HEK293 (cell line): Measurements from ENCODE around the gene BHLHE23.

Experiments used
- MYNN ChIP-seq: fragments of 450-650 bp; formaldehyde crosslinking; IDR thresholded peaks from 2 replicates; pipeline ENCODE4 v1.5.1; 2016; ENCODE audit warnings: missing biosample characterization, missing genetic modification characterization, borderline replicate concordance
- YY2 ChIP-seq: fragments of 450-650 bp; formaldehyde crosslinking; IDR thresholded peaks from 2 replicates; pipeline ENCODE4 v1.5.1; 2016; ENCODE audit warnings: missing biosample characterization, missing genetic modification characterization
- ZBTB1 ChIP-seq: fragments of 450-650 bp; formaldehyde crosslinking; IDR thresholded peaks from 2 replicates; pipeline ENCODE4 v1.5.1; 2016; ENCODE audit warnings: missing biosample characterization, missing genetic modification characterization
- ZNF133 ChIP-seq: fragments of 450-650 bp; formaldehyde crosslinking; IDR thresholded peaks from 2 replicates; pipeline ENCODE4 v1.5.1; 2016; ENCODE audit warnings: missing biosample characterization, missing genetic modification characterization
- ZNF239 ChIP-seq: fragments of 450-650 bp; formaldehyde crosslinking; IDR thresholded peaks from 2 replicates; pipeline ENCODE4 v1.5.1; 2016; ENCODE audit warnings: missing biosample characterization, missing genetic modification characterization
- ZNF324 ChIP-seq: fragments of 450-650 bp; formaldehyde crosslinking; IDR thresholded peaks from 2 replicates; pipeline ENCODE4 v1.5.1; 2016; ENCODE audit warnings: missing biosample characterization, missing genetic modification characterization
- ZNF549 ChIP-seq: fragments of 450-650 bp; IDR thresholded peaks from 2 replicates; pipeline ENCODE4 v1.5.1; 2018; ENCODE audit warnings: missing biosample characterization, missing genetic modification characterization, mild to moderate bottlenecking, inconsistent platforms, moderate library complexity
- ZNF677 ChIP-seq: fragments of 450-650 bp; IDR thresholded peaks from 2 replicates; pipeline ENCODE4 v1.5.0; 2018; ENCODE audit warnings: missing biosample characterization, mild to moderate bottlenecking, missing genetic modification characterization, moderate library complexity
- TF ChIP-seq, protein P1 (sequence below): fragments of 450-650 bp; formaldehyde crosslinking; IDR thresholded peaks from 2 replicates; pipeline ENCODE4 v1.5.1; 2016; ENCODE audit warnings: missing biosample characterization, missing genetic modification characterization
- TF ChIP-seq, protein P2 (sequence below): fragments of 450-650 bp; formaldehyde crosslinking; IDR thresholded peaks from 2 replicates; pipeline ENCODE4 v1.5.1; 2016; ENCODE audit warnings: missing biosample characterization, missing genetic modification characterization, low read depth
- TF ChIP-seq, protein P3 (sequence below): fragments of 450-650 bp; formaldehyde crosslinking; IDR thresholded peaks from 2 replicates; pipeline ENCODE4 v1.5.1; 2016; ENCODE audit warnings: missing biosample characterization, missing genetic modification characterization

DNA sequence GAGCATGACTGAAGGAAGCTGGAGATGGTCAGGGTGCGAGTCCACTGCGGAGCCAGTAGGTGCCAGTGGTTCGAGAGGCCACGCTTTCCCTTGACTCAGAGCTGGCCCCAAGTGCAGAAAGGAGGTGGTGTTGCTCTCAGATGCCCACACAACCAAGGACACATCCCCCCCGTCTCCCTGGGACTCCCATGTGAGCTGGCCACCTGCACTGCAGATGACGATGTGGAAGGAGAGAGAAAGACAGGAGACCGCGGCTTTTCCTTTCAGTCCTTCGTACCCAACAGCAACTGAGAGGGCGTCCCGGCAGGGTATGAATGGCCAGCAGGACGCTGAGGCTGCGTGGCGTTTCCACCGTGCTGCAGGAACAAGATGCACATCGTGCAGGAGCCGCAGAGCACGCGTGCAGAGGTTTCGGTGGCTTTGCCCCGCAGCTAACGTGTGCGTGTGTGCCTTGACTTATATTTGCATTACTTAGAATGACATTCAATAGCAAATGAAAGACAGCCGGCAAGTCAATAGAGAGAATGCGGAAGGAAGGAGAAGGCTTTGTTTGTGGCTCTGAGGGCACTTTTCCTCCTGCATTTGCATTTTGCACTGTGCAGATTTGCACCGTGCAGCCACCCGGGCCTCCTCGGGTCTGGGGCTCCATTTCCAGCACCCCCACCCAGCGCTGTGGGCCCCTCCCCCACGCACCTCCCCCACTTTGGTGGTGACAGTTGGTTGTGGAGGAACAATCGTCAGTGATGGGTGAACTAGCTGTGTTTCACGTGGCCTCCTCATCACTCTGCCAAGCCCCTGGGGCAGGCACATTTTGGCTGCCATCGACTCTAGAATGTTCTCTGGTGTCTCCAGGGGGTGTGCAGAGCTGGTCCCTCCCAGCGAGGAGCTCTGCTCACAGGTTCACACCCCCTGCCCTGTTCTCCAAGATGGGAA lies 26.4 kb upstream of the BHLHE23 start:
- TF ChIP-seq ZNF677 (tag by site-specific recombination) (no peak), MYNN (tag by site-specific recombination) (no peak), YY2 (tag by site-specific recombination) (no peak), ZNF133 (no peak), ZNF324 (no peak), ZBTB1 (tag by site-specific recombination) (no peak), ZNF239 (no peak), ZNF549 (tag by site-specific recombination) (no peak)
- TF ChIP-seq, protein P1, sequence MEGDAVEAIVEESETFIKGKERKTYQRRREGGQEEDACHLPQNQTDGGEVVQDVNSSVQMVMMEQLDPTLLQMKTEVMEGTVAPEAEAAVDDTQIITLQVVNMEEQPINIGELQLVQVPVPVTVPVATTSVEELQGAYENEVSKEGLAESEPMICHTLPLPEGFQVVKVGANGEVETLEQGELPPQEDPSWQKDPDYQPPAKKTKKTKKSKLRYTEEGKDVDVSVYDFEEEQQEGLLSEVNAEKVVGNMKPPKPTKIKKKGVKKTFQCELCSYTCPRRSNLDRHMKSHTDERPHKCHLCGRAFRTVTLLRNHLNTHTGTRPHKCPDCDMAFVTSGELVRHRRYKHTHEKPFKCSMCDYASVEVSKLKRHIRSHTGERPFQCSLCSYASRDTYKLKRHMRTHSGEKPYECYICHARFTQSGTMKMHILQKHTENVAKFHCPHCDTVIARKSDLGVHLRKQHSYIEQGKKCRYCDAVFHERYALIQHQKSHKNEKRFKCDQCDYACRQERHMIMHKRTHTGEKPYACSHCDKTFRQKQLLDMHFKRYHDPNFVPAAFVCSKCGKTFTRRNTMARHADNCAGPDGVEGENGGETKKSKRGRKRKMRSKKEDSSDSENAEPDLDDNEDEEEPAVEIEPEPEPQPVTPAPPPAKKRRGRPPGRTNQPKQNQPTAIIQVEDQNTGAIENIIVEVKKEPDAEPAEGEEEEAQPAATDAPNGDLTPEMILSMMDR: no peak
- TF ChIP-seq, protein P2, sequence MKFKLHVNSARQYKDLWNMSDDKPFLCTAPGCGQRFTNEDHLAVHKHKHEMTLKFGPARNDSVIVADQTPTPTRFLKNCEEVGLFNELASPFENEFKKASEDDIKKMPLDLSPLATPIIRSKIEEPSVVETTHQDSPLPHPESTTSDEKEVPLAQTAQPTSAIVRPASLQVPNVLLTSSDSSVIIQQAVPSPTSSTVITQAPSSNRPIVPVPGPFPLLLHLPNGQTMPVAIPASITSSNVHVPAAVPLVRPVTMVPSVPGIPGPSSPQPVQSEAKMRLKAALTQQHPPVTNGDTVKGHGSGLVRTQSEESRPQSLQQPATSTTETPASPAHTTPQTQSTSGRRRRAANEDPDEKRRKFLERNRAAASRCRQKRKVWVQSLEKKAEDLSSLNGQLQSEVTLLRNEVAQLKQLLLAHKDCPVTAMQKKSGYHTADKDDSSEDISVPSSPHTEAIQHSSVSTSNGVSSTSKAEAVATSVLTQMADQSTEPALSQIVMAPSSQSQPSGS (tag by site-specific recombination): no peak
- TF ChIP-seq, protein P3, sequence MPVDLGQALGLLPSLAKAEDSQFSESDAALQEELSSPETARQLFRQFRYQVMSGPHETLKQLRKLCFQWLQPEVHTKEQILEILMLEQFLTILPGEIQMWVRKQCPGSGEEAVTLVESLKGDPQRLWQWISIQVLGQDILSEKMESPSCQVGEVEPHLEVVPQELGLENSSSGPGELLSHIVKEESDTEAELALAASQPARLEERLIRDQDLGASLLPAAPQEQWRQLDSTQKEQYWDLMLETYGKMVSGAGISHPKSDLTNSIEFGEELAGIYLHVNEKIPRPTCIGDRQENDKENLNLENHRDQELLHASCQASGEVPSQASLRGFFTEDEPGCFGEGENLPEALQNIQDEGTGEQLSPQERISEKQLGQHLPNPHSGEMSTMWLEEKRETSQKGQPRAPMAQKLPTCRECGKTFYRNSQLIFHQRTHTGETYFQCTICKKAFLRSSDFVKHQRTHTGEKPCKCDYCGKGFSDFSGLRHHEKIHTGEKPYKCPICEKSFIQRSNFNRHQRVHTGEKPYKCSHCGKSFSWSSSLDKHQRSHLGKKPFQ (tag by site-specific recombination): no peak
